Measurements from ENCODE around the gene WDR6. TPM values are rescaled to one million over a fixed set of nuclear protein-coding genes. Genes with fewer than 3 reads are reported as not detected.

WDR6 gene
- total RNA-seq, 2 experiments from 2014 or later: 132 to 134 TPM

GRCh38 chr3:48974076-48974864 is 32.9 kb upstream of the WDR6 start:
- H3K4me3 Mint-ChIP-seq: no peak overlapping the region
- ATAC-seq (ENCODE audit: poor library complexity) (no peak), DNase-seq (no peak)
- peaks cover 83% of the 10 kb centered on the region for H3K36me3 Mint-ChIP-seq (ENCODE audit: low read depth)
- no peak overlapping the region for H3K27ac Mint-ChIP-seq
- no peaks in the 10 kb centered on the region for H3K4me1 Mint-ChIP-seq (ENCODE audit: low read depth)
- ChIA-PET POLR2A (no interaction called here), CTCF (no interaction called here)
- Histone ChIP-seq H3K4me3 (ENCODE audit: low read length) (no peak overlapping the region), H3K4me1 (ENCODE audit: insufficient read depth, low read length) (no peaks in the 10 kb centered on the region), H3K27ac (ENCODE audit: low read depth in 1 of 2, low read length in 2 of 2) (no peak overlapping the region), H3K9me3 (ENCODE audit: control insufficient read depth in 1 of 2, insufficient read depth in 1 of 2, low read length in 2 of 2) (no peaks in the 10 kb centered on the region), H3K27me3 (ENCODE audit: control insufficient read depth in 1 of 2, insufficient read depth in 2 of 2, low read length in 2 of 2) (no peaks in the 10 kb centered on the region), H3K36me3 (ENCODE audit: insufficient read depth, low read length) (peaks cover 84% of the 10 kb centered on the region)
- TF ChIP-seq CTCF (IDR thresholded peaks at IDR 0.05): no peak
- intact Hi-C loops (cut with DNase I, micrococcal nuclease): no loop called here
- no peaks in the 10 kb centered on the region for H3K9me3 Mint-ChIP-seq
- H3K27me3 Mint-ChIP-seq: no peaks in the 10 kb centered on the region

- Mint-ChIP-seq H3K9me3 (no peaks in the 10 kb centered on the region), H3K4me1 (ENCODE audit: low read depth) (no peaks in the 10 kb centered on the region), H3K4me3 (no peak overlapping the region), H3K36me3 (ENCODE audit: low read depth) (peaks cover 85% of the 10 kb centered on the region), H3K27me3 (no peaks in the 10 kb centered on the region), H3K27ac (no peak overlapping the region)
- CTCF ChIA-PET: no interaction called here
- no peaks in the 10 kb centered on the region for H3K27me3 ChIP-seq (ENCODE audit: control insufficient read depth in 1 of 2, insufficient read depth in 2 of 2, low read length in 2 of 2)
- peaks cover 89% of the 10 kb centered on the region for H3K36me3 ChIP-seq (ENCODE audit: insufficient read depth, low read length)
- intact Hi-C loops (cut with DNase I, micrococcal nuclease): no loop called here
- ATAC-seq (ENCODE audit: poor library complexity) (no peak), DNase-seq (no peak)
- POLR2A ChIA-PET: interaction anchor here (1.7 kb wide), 1 partner anchor 28 kb away, joined by 5 read pairs; the partner anchor contains the start of gene WDR6
- H3K4me3 ChIP-seq (ENCODE audit: low read length): no peak overlapping the region
- no peak overlapping the region for H3K27ac ChIP-seq (ENCODE audit: low read depth in 1 of 2, low read length in 2 of 2)
- H3K9me3 ChIP-seq (ENCODE audit: control insufficient read depth in 1 of 2, insufficient read depth in 1 of 2, low read length in 2 of 2): no peaks in the 10 kb centered on the region
- H3K4me1 ChIP-seq (ENCODE audit: insufficient read depth, low read length): no peaks in the 10 kb centered on the region
- no peak for TF ChIP-seq CTCF (IDR thresholded peaks at IDR 0.05)
Measured at GRCh38 chr3:48979451-48979850, 27.7 kb upstream of the WDR6 start.

- TF ChIP-seq CTCF (IDR thresholded peaks at IDR 0.05): no peak
- CTCF ChIA-PET: no interaction called here
- no peak overlapping the region for H3K4me3 Mint-ChIP-seq
- ATAC-seq (ENCODE audit: poor library complexity): no peak
- no peak overlapping the region for H3K27ac Mint-ChIP-seq
- H3K36me3 ChIP-seq (ENCODE audit: insufficient read depth, low read length): peaks cover 89% of the 10 kb centered on the region
- no peaks in the 10 kb centered on the region for H3K9me3 Mint-ChIP-seq
- DNase-seq: no peak
- H3K27me3 ChIP-seq (ENCODE audit: control insufficient read depth in 1 of 2, insufficient read depth in 2 of 2, low read length in 2 of 2): no peaks in the 10 kb centered on the region
- H3K4me1 Mint-ChIP-seq (ENCODE audit: low read depth): no peaks in the 10 kb centered on the region
- no peak overlapping the region for H3K27ac ChIP-seq (ENCODE audit: low read depth in 1 of 2, low read length in 2 of 2)
- POLR2A ChIA-PET: interaction anchor here (1.7 kb wide), 1 partner anchor 27 kb away, joined by 5 read pairs; the partner anchor contains the start of gene WDR6
- intact Hi-C loops (cut with DNase I, micrococcal nuclease): loop anchor here in 1 of 2 experiments (10.0 kb wide), 2 partner anchors 295 to 465 kb away; partner anchors contain the start of gene C3orf62
- peaks cover 83% of the 10 kb centered on the region for H3K36me3 Mint-ChIP-seq (ENCODE audit: low read depth)
- H3K4me3 ChIP-seq (ENCODE audit: low read length): no peak overlapping the region
- H3K9me3 ChIP-seq (ENCODE audit: control insufficient read depth in 1 of 2, insufficient read depth in 1 of 2, low read length in 2 of 2): no peaks in the 10 kb centered on the region
- H3K4me1 ChIP-seq (ENCODE audit: insufficient read depth, low read length): no peaks in the 10 kb centered on the region
- no peaks in the 10 kb centered on the region for H3K27me3 Mint-ChIP-seq
Measured at GRCh38 chr3:48980295-48980694, 26.9 kb upstream of the WDR6 start.
